ENCODE measurements around the gene CARD9.
"Not testable (repeated sequence)": the region's sequence is repeated elsewhere in the genome, so short reads cannot be mapped to it uniquely, and the experiment has no call there.

CARD9 gene

GRCh38 chr9:136333045-136333444, 40.4 kb downstream of the CARD9 start:
- no peak for DNase-seq

GRCh38 chr9:136332482-136332983, 40.9 kb downstream of the CARD9 start:
- no peak for DNase-seq

DNA sequence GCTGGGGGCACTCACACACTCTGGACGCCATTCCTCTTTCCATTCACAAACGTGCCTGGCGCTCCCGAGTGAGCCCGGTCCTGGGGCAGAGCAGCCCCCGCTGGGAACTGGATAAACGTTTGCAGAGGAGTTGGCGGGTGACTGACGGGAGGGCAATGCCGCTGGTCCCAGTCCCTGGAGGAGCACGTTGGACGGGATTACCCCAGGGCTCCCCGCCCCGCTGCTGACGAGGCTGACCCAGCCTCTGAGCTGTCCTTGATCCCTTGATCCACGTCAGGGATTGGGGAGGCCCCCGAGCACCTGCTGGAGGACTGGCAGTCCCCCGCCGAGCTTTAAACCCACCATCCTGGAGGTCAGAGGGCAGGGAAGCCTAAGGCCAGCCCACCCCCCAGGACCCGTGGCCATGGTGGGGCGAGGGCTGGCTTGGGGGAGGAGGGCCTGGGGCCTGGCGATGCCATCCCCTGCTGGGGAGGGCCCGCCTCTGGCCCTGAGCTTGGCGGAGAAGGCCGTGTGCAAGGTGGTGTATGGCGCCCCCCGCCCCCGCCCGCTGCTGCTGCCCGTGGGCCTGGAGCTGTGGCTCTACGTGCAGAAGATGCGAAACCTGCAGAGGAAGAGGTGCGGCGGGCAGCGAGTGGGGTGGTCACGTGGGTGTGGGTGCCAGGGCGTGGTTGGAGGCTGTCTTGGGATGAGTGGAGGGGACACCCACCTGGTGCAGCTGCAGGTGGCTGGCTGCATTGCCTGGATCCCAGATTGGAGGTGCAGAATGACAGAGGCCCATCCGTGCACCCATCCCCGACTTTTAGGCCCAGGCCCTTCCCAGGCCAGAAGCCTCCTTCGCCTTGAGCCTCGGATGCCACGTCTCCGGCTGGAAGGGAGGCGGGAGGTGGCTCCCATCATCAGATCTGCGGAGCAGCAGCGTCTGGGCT, 41.6 kb downstream of the CARD9 start:
- DNase-seq: no peak

DNA sequence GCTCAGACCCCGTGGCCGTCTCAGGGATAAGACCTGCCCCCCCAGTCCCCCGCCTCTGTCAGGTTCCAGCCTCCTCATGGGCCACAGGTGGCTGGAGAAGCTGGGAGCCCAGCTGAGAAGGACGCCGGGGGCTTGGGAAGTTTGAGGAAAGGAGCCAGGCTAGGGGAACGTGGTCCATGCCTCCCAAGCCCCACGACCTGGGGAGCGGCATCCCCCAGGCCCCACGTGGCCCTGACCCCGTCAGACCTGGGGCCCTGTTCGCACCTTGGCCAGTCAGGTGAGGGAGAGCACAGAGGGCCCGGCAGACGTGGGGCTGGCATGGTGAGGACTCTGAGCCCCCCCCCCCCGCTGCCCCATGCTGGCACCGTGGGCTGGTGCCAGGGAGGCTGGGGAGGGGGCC, 42.4 kb downstream of the CARD9 start:
- no peak for DNase-seq

DNA sequence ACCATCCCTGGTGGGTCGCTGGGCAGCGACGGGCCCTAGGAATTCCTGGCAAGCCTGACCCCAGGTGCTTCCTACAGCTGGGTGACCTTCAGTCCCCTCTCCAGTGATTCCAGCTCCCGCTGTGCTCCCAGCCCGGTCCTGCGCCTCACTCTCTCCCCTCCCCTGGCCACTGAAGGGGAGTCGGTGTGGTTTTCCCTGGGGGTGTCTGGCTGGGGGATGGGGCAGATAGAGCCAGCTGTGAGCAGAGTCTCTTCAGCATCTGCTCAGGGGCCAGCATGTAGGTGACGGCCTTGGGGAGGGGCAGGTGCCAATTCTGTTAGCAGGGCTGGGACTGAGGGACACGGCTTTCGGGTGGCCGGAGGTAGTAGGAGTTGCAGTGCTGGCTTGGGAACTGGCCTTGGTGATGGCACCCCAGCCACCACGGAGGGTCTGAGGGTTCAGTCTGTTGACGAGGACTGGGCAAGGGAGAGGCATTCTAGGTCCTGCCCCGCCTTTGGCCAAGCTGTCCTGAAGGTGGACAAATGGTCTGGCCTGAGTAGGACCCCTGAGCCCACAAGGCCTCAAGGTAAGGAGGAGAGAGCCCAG, 43.0 kb downstream of the CARD9 start:
- no peak for DNase-seq

DNA sequence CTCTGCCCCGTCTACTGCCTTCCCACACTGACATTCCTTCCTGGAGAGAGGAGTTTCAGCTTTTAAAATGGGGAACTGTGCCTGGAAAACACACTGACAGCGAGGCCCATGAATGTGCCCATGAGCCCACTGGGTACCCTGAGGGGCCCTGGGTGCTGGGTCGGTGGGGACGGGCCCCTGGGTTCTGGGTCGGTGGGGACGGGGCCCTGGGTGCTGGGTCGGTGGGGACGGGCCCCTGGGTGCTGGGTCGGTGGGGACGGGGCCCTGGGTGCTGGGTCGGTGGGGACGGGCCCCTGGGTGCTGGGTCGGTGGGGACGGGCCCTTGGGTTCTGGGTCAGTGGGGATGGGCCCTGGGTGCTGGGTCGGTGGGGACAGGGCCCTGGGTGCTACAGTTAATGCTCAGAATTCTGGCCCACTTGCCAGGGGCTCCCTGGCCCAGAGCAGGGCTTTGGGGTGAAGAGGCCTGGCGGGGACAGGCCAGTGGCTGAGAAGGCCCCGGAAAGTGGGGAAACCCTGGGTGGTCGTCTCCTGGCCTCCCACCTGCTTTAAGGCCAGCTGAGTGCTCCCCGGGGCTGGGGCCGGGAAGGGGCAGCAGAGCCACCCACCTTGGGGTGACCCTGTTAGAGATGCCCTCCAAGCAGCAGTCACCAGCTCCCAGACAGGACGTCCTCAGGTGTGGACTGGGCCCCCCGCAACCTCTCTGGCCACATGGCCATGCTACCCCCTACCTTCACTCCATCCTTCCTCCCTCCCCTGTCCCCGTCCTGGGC, 43.6 kb downstream of the CARD9 start:
- DNase-seq: no peak

GRCh38 chr9:136329211-136329627, 44.2 kb downstream of the CARD9 start:
- DNase-seq: no peak

- no peak for DNase-seq
Measured at GRCh38 chr9:136328622-136329041, 44.8 kb downstream of the CARD9 start.

DNA sequence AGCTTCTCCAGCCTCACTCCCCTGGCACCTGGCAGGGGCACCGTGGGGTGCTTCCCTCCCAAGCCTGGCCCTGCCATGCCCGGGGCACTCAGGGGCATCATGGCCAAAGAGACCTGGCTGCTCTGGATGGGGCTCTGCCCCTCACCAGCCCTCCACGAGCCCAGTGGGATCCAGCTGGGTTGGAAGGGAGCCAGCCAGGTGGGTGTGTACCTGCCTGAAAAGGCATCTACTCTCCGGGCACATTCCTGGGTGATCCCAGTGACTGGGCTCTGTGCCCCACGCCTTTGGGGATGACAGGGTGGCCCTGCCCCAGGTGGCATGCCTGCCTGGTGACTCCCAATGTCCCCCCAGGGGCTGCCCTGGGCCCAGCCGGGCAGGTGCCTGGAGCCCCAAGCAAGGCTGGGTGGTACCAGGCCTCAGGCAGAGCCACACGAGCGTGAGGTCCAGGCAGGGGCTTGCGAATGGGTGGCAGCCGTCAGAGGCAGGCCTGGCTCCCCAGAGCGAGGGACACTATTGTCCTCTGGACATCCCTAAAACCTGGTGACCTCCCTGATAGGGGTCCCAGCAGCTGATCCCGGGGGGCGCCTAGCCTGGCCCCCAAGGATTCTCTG, 45.4 kb downstream of the CARD9 start:
- no peak for DNase-seq

GRCh38 chr9:136327304-136327974, 46.0 kb downstream of the CARD9 start, which contains the start of gene GPSM1:
Gene GPSM1 (plus strand): TSS chr9:136327539. CDS start chr9:136327696, 157 bp downstream.
- DNase-seq: no peak

DNA sequence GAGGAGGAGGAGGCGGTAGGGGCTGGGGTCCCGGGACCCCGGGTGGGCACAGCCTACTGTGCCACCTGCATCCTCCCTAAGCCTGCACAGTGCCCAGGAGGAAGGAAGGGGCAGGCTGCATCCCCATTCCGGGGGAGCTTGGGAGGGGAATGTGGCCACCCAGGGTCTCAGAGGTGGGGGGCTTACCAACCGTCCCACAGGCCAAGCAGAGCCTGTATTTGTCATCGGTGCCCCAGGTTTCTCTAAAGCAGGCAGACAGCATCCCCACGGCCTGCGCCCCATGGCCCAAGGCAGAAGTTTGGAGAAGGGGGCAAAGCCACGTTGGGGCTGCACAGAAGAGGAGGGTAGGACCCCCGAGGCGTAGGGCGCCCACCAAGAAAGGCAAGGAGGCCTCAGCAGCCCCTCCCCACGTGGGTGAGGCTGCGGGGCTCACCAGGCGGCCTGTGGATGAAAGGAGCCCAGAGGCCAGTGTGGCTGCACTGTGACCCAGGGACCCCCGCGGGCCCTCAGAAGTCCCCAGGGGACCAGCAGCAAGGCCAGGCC, 46.6 kb downstream of the CARD9 start:
- DNase-seq: no peak

DNA sequence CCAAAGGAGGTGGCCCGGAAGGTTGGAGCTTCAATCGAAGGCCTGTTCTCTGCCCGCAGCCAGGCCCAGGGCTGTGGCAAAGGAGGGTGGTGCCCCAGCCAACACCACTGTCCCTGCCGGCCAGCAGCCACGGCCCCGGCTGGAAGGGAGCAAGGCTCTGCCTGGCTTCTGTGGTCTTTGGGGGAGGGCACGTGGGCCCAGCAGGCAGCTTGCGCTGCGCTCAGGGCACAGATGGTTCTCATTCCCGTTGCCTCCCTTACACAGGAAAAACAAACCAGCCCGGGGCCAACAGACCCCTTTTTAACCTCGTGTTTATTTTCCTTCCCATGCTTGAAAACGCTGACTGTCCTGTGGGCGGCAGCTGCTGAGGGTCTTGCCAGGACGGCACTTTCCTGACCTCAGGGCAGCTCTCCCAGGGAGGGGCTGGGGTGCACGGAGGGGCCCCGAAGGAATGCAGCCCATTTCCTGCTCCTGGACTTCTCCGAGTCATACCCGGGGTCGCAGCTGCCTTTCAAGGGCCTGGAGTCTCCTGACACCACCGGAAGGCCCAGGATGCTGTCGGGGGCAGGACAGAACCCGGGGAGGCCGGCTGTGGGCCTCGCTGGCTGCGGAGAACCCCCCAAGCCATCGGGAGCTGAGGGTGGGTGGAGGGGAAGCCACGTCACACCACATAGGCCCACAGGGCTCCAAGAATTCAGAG, 47.3 kb downstream of the CARD9 start:
- DNase-seq: no peak

DNA sequence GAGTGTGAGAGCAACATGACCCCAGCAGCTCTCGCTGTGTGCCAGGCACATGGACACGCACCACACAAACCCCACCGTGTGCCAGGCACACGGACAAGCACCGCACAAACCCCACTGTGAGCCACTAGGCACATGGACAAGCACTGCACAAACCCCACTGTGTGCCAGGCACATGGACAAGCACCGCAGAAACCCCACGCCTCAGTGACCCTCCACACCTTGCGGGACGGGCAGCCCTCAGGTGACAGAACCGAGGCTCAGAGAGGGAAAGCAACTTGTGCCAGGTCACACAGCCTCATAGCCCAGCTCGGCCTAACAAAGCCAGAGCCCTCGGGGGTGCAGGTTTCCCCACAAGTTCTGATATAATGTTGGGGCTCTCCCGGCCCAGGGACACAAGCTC, 48.1 kb downstream of the CARD9 start:
- DNase-seq: no peak

GRCh38 chr9:136324501-136325300, 48.8 kb downstream of the CARD9 start:
- no peak for DNase-seq

DNA sequence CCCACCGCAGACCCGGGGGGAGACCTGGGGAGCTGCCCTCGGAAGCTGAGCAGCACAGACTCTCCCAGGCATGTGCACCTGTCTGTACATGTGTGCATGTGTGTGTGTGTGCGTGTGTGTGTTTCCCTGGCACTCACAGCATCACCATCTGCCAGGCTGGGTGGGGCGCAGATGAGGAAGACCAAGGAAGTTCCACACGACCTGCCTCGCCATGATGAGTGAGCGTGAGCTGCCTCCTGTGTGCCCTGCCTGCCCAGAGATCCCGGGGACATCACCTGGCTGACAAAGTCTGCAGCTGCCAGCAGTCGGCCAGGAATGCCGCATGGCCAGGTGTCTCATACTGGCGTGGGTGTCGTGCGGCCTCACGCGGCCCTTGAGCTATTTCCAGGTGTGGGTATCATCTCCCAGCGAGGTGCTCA, 50.1 kb downstream of the CARD9 start:
- no peak for DNase-seq

DNA sequence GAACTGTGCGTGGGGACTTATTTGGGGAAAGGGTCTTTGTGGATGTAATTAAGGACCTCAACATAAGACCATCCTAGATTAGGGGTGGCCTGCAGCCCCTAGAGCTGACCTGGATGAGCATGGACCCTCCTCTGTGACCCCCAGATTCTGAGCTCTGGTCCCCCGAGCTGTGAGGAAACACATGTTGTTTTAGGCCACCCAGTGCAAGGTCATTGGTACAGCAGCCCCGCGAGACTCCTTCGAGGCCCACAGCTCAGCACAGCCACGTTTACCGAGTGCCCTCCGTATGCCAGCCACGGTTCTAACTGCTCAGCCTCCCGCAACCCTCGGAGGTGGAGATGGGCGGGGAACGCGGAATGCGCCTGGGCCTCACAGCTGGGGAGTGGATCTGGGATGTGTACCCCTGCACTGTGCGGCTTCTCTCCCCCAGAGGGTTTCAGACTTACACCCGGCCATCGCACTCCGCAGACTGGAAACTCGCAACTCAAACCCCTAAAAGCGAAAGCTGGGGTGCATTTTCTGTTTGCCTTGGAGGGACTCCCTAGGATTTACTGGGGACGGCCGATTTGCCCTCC, 50.6 kb downstream of the CARD9 start:
- no peak for DNase-seq

GRCh38 chr9:136321561-136321960, 51.9 kb downstream of the CARD9 start:
- no peak for DNase-seq

GRCh38 chr9:136320972-136321371, 52.5 kb downstream of the CARD9 start:
- not testable (repeated sequence) for DNase-seq

DNA sequence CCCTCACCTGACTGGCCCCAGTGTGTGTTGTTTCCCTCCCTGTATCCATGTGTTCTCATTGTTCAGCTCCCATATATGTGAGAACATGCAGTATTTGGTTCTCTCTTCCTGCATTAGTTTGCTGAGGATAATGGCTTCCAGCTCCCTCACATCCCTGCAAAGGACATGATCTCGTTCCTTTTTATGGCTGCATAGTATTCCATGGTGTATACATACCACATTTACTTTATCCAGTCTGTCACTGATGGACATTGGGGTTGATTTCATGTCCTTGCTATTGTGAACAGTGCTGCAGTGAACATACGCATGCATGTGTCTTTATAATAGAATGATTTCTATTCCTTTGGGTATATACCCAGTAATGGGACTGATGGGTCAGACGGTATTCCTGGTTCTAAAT, 53.5 kb downstream of the CARD9 start:
- not testable (repeated sequence) for DNase-seq

DNA sequence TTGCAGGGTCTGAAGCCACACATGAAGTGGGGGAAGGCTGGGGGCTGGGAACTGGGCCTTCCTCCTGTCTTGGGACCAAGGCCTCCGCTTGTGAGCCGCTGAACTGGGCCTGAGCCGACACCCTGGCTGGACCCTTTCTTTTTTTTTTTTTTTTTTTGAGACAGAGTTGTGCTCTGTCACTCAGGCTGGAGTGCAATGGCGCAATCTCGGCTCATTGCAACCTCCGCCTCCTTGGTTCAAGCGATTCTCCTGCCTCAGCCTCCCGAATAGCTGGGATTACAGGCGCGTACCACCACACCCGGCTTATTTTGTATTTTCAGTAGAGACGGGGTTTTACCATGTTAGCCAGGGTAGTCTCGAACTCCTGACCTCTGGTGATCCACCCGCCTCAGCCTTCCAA, 54.2 kb downstream of the CARD9 start:
- not testable (repeated sequence) for DNase-seq

Data from hematopoietic multipotent progenitor cell treated with erythropoietin and hydrocortisone succinate and interleukin-3 and kit ligand, for 8 days (in vitro differentiated cells).